Activated CD8-positive, alpha-beta memory T cell treated with anti-CD3 and anti-CD28 coated beads, Interleukin-2, amount 50 U/mL, for 24 hours (primary cell): ENCODE data around the gene CYP4F22.
A peak's percentile ranks its signal among the peaks of the same experiment; 100 is the strongest.
"Not testable (repeated sequence)": the region's sequence is repeated elsewhere in the genome, so short reads cannot be mapped to it uniquely, and the experiment has no call there.

Experiments used
- DNase-seq: peaks from one replicate; pipeline ENCODE4 v3.0.0-alpha.2; 2020; ENCODE audit errors: extremely low read depth

CYP4F22 gene

DNA sequence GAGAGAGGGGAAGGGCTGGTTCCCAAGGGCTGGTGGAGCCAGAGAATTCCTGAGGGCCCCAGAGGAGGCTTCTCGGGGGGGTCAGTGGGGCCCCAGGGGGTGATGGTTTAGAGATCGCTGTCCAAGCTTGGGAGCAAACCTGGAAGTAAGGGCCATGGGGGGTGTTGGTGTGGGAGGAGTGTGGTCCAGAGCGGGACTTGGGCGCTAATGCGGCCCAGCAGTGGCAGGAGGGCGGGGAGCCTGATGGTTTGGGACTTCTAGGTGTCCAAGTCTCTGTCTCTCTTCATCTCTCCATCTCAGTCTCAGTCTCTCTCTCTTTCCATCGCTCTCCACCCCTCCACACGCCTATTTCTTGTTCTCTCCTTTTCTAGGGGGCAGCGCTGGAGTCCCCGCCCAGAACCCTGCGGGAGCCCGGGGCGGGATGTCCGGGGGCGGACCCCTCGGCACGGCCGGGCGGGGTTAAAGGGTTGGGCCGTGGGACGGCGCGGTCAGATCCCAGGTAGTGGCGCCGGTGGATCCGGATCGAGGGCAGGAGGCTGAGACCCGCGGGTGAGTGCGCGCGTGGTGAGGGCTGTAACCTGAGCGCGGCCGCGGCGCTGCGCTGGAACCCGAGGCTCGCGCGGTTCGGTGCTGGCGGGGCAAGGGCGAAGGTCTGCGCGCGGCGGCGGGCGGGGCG lies at the start of gene CYP4F22:
CYP4F22 (plus strand) TSS at position 491 of the 676 bp plus-strand sequence. CDS start 16,812 bp downstream, outside the sequence.
- no peak for DNase-seq

DNA sequence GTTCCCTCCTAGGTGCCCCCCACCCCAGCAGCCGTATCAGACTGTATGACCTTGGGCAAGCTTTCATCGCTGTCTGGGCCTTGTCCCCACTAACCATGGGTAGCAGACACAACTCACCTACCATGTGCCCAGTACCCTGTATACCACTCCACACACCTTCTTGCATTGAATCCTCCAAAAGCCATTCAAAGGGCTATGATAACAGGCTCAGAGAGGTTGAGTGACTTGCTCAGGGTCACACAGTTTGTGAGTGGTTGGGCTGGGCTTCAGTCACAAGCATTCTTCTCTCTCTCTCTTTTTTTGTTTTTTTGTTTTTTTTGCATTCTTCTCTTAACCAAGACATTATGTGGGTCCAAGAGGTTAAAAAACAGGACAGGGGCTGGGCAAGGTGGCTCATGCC lies 46.6 kb upstream of the CYP4F22 start:
- DNase-seq, result no peak

DNA sequence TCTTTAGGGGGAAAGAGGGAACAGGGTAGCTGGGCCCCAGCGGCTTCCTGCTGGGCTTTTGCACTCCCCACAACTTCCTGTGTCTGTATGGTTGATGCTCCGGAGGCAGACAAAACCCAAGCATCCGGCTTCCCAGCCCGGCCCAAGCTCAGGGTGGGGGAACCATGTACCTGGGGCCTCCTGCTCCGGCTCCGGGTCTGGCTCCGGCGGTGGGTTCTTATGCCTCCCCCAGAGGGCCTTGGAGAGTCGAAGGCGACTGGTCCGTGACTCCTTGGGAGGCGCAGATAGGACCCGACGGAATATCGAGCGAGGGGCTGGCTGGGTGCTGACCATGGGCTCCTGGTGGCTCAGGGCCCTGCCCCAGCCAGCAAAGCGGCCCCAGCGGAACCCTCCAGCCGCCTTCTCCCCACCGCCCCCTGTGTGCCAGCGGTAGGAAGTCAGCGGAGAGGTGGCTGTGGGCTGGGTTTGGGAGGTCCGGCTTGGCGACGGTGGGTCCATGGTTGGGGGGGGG lies 44.4 kb upstream of the CYP4F22 start:
- DNase-seq, result peak; percentile 39

DNA sequence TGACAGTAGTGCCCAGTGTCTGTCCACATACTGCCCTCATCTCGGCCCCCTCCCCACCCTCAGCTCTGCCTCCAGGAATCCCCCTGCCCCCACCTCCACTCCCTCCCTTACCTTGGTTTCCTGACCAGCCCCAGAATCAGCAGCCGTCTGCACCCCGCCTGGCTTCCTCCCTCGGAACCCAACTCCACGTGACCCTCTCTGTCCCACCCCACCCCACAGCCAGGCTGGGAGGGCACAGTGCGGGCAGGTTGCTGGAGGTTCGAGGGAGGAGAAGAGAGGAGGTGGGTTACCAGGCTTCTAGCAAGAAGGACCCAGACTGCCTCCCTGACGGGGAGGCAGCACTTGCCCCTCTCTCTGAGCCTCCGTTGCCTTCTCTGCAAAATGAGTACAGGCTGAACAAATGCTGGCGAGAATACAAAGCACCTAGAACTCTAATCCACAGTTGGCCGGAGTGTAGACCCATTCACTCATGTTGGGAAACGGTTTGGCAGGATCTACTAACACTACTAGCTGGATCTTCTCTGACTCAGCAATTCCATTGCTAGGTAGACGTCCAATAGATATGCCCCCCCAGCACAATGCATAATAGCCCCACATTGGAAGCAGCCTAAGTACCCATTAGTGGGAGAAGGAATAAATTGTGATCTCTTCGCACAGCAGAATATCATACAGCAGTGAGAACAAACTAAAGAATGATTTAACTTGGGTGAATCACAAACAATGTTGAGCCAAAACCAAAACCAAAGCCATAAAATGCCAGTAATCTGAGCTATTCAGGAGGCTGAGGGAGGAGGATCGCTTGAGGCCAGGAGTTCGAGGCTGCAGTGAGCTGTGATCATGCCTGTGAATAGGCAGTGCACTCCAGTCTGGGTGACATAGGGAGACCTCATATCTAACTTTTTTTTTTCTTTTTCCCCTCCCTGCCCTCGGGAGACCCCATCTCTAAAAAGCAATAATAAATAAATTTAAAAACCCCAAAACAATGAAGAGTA lies 43.6 kb upstream of the CYP4F22 start, which contains the start of gene RASAL3:
RASAL3 (minus strand) TSS at position 151 of the 992 bp plus-strand sequence. CDS start 186 bp downstream, outside the sequence.
- DNase-seq, result no peak

DNA sequence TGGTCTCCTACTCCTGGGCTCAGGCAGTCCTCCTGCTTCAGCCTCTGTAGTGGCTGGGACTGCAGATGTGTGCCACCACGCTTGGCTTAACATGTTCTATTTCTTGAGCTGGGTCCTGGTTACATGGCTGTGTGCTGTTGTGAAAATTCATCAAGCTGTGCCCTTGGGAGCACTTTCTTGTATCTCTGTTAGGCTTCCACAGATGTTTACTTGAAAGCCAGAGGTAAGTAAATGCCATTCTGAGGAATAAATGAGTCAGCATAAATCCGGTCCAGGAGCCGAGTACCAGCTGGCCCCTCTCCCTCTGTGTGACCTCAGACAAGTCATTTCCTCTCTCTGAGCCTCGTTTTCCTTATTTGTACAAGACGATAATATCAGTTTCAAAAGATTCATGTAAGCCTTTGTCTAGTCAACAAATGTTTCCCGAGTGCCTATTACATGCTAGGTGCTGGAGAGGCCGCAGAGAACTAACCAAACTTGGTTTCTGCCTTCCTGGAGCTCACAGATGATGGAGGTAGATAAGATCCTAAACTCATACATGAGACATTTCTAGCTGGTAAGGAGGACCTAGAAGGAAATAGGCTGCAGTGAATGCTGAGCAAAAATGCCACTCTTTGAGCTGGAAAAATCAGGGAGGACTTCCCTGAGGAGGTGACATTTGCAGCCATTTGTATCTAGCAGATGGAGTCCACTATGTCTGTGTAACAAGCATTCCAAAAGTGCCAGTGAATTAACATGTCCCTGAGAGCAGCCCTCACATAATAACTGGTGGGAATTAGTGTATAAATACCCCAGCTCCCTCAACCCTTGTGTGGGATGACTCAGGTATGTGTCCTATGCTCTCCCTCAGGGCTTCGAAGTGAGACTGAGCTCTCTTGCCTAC lies 41.2 kb upstream of the CYP4F22 start:
- no peak for DNase-seq

DNA sequence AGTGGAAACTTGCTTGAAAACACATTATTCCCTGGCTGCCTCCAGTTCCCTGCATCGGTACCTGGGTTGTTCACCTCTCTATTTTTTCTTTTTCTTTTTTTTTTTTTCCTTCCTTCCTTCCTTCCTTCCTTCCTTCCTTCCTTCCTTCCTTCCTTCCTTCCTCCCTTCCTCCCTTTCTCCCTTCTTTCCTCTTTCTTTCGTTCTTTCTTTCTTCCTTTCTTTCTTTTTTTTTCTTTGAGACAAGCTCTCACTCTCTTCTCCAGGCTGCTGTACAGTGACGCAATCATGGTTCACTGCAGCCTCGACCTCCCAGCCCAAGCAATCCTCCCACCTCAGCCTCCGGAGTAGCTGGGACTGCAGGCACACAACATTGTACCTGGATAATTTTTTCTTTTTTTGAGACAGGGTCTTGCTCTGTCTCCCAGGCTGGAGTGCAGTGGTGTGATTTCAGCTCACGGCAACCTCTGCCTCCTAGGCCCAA lies 40.6 kb upstream of the CYP4F22 start:
- no peak for DNase-seq

DNA sequence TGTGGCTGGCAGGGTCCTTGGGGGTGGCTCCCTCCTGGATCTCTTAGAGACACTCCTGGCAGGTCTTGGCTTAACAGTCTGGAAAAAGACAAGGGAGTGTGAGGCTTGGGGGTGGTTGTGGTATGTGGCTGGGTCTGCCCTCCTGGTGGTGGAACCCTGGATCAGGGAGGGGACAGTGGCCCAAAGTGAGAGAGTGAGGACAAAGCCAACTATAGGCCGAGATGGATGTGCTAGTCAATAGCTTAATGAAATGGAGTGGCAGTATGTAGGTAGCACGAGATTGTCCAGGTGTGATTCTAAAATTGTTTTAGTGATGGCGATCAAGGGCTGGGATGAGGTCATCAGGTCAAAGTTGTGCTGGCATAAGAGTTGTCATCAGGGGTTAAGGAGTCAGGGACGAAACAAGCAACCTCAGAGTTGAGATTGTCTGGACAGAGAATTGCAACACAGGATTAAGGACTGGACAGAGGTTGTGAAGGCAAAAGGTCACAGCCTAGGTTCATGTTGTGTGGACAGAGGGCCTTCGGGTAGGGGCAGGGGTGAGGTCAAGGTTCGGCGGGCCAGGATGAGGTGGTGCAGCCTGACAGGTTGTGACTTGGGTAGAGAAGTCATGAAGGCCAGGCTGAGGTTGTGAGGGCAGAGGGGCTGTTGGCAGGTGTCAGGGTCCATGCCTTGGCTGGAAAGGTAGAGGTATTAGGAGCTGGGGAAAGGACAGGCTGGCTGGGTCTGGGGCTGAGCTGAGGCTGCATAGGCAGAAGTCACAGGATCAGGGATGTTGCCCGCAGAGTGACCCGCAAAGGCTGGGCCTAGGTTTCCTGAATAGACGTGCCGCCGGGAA lies 39.4 kb upstream of the CYP4F22 start:
- no peak for DNase-seq

DNA sequence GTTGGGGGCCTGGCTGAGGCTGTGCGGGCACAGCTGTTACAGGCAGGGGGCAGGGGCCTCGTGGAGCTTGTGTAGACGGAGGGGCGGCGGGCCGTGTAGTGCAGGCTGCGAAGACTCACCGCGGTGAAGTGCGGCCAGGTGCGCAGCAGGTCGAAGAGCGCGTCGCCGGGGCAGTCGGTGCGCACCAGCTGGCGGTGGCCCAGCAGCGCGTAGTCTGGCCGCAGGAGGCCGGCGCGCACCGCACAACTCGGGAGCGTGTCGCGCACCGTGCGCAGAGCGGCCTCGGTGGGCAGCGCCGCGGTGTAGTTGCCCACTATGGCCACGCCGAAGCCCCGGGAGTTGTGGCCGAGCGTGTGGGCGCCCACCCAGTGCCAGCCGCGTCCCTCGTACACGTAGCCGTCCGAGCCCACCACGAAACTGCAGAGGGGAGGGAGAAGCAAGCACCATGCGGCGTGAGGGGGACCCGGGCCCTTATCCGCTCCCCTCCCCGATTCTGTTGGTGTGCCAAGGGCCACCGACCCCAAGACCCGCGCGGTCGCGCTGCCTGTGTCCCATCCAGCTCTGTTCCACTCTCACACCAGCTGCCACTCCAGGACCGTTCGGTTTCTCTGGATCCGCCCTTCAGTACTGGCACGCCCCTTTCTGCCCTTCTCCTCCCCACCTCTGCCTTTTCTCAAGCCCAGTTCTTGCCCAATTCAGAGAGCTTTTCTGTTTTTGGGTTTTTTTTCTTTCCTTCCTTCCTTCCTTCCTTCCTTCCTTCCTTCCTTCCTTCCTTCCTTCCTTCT lies 38.6 kb upstream of the CYP4F22 start:
- no peak for DNase-seq

DNA sequence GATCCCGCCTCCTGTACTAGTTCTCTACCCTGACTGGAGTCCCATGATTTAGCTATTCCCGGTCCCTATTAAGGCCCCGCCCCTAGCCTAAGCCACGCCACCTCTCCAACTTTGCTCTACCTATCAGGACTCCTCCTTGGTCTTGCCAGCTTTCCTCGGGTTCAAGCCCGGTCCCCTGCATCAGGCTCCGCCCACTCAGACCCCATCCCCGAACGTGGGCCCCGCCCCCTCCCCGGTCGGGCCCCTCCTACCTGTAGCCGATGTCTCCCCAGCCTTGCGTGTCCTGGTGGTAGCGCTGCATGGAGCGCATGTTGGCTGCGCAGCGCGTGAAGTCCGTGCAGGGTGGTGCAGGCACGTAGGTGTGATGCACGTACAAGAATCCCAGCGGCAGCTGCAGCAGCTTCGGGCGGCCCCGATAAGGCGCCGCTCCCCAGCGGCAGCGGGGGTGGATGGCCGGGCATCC lies 36.7 kb upstream of the CYP4F22 start:
- no peak for DNase-seq

DNA sequence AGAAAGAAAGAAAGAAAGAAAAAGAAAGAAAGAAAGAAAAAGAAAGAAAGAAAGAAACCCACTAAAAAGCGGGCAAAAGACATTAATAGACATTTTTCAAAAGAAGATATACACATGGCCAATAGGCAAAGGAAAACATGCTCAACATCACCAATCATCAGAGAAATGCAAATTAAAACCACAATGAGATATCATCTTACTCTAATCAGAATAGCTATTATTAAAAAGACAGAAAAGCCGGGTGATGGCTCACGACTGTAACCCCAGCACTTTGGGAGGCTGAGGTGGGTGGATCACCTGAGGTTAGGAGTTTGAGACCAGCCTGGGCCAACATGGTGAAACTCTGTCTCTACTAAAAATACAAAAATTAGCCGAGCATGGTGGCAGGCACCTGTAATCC lies 34.5 kb upstream of the CYP4F22 start:
- DNase-seq, result not testable (repeated sequence)

DNA sequence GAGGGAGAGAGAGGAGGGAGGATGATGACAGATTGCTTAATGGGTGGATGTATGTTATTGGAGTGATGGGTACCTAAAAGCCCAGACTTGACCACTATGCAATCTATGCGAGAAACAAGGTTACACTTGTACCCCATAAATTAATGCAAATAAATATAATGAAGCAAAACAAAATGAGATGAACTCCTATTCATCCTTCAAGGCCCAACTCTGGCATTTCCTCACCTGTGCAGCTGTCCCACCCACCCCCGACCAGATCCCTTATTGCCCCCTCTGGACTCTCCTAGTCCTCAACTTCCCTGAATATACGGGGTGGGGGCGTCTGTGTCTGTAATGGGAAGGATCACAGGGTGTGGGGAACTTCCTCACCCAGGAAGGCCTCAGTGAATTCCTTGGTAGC lies 33.2 kb upstream of the CYP4F22 start:
- no peak for DNase-seq

DNA sequence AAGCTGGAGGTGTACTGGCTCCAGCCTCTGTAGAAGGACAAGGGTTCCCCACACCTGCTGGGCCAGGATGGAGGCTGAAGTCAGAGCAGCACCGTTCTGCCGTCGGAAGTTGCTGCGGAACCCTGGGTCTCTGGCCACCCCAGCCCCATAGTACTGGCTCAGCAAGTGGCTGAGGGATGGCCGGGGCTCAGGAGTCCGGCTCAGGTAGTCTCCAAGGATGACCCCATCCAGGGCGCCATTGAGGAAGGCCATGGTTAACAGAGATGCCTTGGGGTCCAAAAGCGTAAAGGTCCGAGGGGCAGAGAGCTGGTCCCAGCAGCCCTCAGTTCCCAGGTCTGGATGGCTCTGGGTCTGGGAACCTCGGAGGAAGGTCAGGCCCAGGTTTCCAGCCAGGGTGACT lies 32.7 kb upstream of the CYP4F22 start:
- DNase-seq, result no peak

DNA sequence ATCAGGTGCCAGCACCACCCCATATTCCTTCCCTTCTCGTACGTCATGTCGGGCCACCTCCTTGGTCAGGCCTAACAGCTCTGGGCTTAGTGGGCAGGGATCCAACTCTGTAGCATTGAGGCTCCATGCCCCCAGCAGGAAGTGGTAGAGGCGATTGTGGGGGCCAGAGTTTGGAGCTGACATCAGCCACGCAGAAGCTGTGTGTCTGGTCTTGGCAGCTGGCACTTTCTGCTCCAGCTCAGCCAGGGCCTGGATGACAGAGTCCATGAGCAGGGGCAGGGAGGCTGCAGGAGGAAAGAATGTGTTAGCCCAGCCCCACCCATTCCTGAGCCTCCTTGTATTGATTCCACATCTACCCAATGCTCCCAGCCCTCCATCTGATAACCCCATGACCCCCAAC lies 32.0 kb upstream of the CYP4F22 start:
- DNase-seq, result no peak

DNA sequence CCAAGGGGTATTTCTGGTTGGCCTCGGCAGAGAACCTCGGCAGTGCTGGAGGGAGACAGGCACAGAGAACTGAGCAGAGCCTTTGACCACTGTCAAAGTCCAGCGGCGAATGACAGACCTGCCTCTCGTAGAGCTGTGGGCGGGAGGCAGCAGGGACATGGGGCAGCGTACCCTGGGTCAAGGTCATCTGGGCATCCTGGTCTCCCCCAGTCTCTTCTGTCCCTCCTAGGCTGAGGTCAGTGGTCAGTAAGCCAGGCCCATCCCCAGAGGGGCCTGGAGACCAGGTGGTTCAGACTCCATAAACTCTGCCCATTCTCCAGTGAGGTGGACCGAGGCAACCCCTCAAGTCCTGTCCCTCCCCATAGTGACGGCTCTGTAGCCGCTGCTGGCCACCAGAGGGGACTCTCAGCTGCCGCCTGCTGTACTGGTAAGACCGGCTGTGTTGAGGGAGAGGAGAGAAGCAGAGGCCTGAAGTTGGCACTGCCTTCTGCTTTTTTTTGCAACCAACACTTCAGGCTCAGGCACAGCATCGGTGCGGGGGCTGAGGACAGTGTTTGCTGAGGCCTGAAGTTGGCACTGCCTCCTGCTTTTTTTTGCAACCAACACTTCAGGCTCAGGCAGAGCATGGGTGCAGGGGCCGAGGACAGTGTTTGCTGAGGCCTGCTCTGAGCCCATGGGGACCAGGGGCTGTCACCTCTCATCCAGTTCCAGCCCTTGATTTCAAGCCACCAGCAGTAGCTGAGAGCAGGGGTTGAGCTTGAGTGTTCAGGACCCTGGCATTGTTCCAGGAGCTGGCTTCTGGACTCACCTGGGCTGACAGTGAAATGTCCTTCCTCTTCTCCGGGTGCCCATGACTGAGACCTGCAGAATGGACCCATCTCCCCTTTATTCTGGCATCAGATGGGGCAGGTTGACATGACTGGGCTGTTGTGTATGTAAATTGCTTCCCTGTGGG lies 28.7 kb upstream of the CYP4F22 start, which contains the start of gene PGLYRP2:
PGLYRP2 (minus strand) TSS at position 111 of the 955 bp plus-strand sequence. CDS start 130 bp downstream, outside the sequence.
- no peak for DNase-seq

DNA sequence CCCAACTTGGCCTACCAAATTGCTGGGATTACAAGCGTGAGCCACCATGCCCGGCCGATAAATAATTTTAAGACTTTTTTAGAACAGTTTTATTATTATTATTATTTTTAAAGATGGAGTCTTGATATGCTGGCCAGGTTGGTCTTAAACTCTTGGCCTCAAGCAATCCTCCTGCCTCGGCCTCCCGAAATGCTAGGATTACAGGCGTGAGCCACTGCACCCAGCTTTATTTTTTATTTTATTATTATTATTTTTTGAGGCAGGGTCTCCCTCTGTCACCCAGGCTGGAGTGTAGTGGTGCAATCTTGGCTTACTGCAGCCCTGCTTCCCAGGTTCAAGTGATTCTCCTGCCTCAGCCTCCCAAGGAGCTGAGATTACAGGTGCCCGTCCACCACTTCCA lies 27.3 kb upstream of the CYP4F22 start:
- not testable (repeated sequence) for DNase-seq

DNA sequence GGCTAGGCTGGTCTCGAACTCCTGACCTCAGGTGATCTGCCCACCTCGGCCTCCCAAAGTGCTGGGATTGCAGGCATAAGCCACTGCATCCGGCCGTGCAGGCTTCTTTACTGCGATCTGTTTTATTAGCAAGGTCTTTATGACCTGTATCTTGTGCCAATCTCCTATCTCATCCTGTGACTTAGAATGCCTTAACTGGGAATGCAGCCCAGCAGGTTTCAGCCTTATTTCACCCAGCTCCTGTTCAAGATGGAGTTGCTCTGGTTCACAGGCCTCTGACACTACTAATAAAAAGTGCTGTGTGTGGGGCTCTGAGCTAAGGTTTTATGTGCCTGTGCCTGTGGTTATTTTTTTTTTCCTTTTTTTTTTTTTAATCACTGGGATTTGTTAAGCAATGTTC lies 22.6 kb upstream of the CYP4F22 start:
- not testable (repeated sequence) for DNase-seq

DNA sequence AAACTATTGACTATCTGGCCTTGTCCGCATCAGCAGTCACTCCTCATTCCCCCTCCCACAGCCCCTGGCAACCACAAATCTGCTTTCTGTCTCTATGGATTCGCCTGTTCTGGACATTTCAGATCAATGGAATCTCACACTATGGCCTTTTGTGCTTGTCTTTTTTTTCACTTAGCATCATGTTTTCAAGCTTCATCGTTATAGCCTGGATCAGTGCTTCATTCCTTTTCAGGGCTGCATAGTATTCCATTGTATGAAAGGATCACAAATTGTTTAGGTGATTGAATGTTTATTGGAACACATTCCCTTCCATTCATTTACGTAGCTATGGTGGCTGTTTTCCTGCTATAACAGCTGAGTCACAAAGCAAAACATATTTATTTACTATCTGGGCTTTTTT lies 21.3 kb upstream of the CYP4F22 start:
- DNase-seq, result no peak
